Keratinocyte (primary cell): ENCODE results near the gene SYNE4.

Source experiments
- EZH2 ChIP-seq: IDR thresholded peaks from one replicate; pipeline ENCODE4 v1.6.1; 2012; ENCODE audit warnings: inconsistent platforms, mild to moderate bottlenecking, low read length, moderate library complexity
- TF ChIP-seq, protein P1 (sequence below), 3 experiments: IDR thresholded peaks in 1 of 3; conservative IDR thresholded peaks in 1 of 3; optimal IDR thresholded peaks in 1 of 3; 2 replicates in 2 of 3; 3 replicates in 1 of 3; pipeline versions ENCODE3 to v1.5.1; 2011; ENCODE audit warnings: low read length in 3 of 3, mild to moderate bottlenecking in 3 of 3, moderate library complexity in 2 of 3, control low read depth in 1 of 3, inconsistent platforms in 1 of 3; ENCODE audit not compliant: insufficient read depth in 2 of 3; ENCODE audit errors: extremely low read depth in 1 of 3

DNA sequence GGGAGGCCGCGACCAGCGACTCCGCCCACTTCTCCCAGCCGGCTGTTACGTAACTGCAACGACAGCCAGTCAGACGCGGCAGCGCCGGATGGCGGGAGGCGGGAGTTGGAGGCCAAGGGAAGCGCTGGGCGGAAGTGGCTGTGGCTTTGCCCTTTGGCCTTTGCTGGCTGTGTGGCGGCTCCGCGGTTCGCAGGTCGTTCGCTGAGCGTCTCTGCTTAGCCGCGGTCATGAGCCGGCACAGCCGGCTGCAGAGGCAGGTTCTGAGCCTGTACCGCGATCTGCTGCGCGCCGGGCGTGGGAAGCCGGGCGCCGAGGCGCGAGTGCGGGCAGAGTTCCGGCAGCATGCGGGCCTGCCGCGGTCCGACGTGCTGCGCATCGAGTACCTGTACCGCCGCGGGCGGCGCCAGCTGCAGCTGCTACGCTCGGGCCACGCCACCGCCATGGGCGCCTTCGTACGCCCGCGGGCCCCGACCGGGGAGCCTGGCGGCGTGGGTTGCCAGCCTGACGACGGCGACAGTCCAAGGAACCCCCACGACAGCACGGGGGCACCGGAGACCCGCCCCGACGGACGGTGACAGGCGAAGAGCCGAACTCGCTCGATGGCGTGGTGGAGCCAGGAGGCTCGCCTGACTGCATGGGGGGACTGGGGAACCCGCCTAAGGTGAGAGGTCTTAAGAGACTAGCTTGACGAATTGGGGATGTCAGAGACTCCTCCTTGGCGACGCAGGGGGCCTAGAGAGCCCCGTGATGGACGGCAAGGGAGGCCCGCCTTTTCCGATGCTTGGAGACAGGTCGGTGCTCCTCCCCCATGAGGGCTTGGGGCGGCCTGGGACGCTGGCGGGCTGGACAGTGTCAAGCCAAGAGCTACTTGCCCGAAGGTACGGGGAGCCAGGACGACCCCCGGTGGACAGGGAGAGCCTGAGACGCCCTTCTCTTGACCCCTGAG lies 13.3 kb downstream of the SYNE4 start, which contains the start of gene SDHAF1:
- TF ChIP-seq EZH2 = no peak
- TF ChIP-seq, protein P1, sequence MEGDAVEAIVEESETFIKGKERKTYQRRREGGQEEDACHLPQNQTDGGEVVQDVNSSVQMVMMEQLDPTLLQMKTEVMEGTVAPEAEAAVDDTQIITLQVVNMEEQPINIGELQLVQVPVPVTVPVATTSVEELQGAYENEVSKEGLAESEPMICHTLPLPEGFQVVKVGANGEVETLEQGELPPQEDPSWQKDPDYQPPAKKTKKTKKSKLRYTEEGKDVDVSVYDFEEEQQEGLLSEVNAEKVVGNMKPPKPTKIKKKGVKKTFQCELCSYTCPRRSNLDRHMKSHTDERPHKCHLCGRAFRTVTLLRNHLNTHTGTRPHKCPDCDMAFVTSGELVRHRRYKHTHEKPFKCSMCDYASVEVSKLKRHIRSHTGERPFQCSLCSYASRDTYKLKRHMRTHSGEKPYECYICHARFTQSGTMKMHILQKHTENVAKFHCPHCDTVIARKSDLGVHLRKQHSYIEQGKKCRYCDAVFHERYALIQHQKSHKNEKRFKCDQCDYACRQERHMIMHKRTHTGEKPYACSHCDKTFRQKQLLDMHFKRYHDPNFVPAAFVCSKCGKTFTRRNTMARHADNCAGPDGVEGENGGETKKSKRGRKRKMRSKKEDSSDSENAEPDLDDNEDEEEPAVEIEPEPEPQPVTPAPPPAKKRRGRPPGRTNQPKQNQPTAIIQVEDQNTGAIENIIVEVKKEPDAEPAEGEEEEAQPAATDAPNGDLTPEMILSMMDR (optimal IDR thresholded peaks at IDR 0.05 in 1 of 3, IDR thresholded peaks at IDR 0.05 in 1 of 3, conservative IDR thresholded peaks at IDR 0.05 in 1 of 3; ENCODE audit: extremely low read depth in 1 of 3, insufficient read depth in 2 of 3, low read length in 3 of 3) = no peak
